Loucy (cell line): ENCODE data around the gene KRTAP10-5.

Experiments used
- H2AFZ ChIP-seq: fragments of 200-600 bp; sonication (generic); 2 replicates; pipeline ENCODE4 v1.6.0; 2016; ENCODE audit warnings: antibody characterized with exemption, mild to moderate bottlenecking, low read length, moderate library complexity
- H3F3A ChIP-seq: fragments of 200-600 bp; 2 replicates; pipeline ENCODE4 v1.6.0; 2016; ENCODE audit warnings: antibody characterized with exemption, low read depth, mild to moderate bottlenecking
- H3K27me3 ChIP-seq: fragments of 200-600 bp; sonication (generic); 2 replicates; pipeline ENCODE4 v1.6.1; 2014; ENCODE audit warnings: low read length, mild to moderate bottlenecking; ENCODE audit not compliant: insufficient read depth, poor library complexity, severe bottlenecking
- H3K36me3 ChIP-seq: fragments of 200-600 bp; sonication (generic); 2 replicates; pipeline ENCODE4 v1.6.1; 2016; ENCODE audit warnings: low read length; ENCODE audit not compliant: insufficient read depth
- H3K4me1 ChIP-seq: fragments of 200-600 bp; sonication (generic); 2 replicates; pipeline ENCODE4 v1.5.1; 2014; ENCODE audit warnings: low read length, mild to moderate bottlenecking; ENCODE audit not compliant: insufficient read depth, poor library complexity, severe bottlenecking
- H3K4me2 ChIP-seq: fragments of 200-600 bp; sonication (generic); 2 replicates; pipeline ENCODE4 v1.6.0; 2014; ENCODE audit warnings: antibody characterized with exemption, low read length, low read depth, mild to moderate bottlenecking; ENCODE audit not compliant: poor library complexity, severe bottlenecking
- H3K4me3 ChIP-seq: fragments of 200-600 bp; sonication (generic); 2 replicates; pipeline ENCODE4 v1.5.1; 2014; ENCODE audit warnings: low read length, mild to moderate bottlenecking, mixed read lengths; ENCODE audit not compliant: poor library complexity, severe bottlenecking
- H3K79me2 ChIP-seq: fragments of 200-600 bp; sonication (generic); 2 replicates; pipeline ENCODE4 v1.6.1; 2014; ENCODE audit warnings: low read length; ENCODE audit not compliant: insufficient read depth
- H3K9ac ChIP-seq: fragments of 200-600 bp; sonication (generic); 2 replicates; pipeline ENCODE4 v1.6.0; 2014; ENCODE audit warnings: mild to moderate bottlenecking, low read depth, low read length, moderate library complexity; ENCODE audit not compliant: poor library complexity, severe bottlenecking
- H3K9me2 ChIP-seq: fragments of 200-600 bp; sonication (generic); replicated peaks from 2 replicates; pipeline ENCODE4 v1.6.1; 2016; ENCODE audit warnings: low read depth, low read length, mixed read lengths
- H3K9me3 ChIP-seq: fragments of 200-600 bp; sonication (generic); 2 replicates; pipeline ENCODE4 v1.6.1; 2014; ENCODE audit warnings: mild to moderate bottlenecking, antibody characterized with exemption, low read length, low read depth; ENCODE audit not compliant: insufficient read depth
- H4K20me1 ChIP-seq: fragments of 200-600 bp; sonication (generic); 2 replicates; pipeline ENCODE4 v1.6.0; 2014; ENCODE audit warnings: antibody characterized with exemption, low read length, mild to moderate bottlenecking; ENCODE audit not compliant: insufficient read depth, poor library complexity, severe bottlenecking
- EZH2phosphoT487 ChIP-seq: fragments of 200-600 bp; IDR thresholded peaks from 2 replicates; pipeline ENCODE4 v1.6.1; 2018; ENCODE audit warnings: antibody characterized with exemption, mild to moderate bottlenecking, moderate library complexity, borderline replicate concordance
- TF ChIP-seq, protein P1 (sequence below): fragments of 200-600 bp; sonication (generic); conservative IDR thresholded peaks from 2 replicates; pipeline ENCODE4 v1.5.1; 2014; ENCODE audit warnings: mild to moderate bottlenecking, antibody characterized with exemption, low read length

KRTAP10-5 gene

DNA sequence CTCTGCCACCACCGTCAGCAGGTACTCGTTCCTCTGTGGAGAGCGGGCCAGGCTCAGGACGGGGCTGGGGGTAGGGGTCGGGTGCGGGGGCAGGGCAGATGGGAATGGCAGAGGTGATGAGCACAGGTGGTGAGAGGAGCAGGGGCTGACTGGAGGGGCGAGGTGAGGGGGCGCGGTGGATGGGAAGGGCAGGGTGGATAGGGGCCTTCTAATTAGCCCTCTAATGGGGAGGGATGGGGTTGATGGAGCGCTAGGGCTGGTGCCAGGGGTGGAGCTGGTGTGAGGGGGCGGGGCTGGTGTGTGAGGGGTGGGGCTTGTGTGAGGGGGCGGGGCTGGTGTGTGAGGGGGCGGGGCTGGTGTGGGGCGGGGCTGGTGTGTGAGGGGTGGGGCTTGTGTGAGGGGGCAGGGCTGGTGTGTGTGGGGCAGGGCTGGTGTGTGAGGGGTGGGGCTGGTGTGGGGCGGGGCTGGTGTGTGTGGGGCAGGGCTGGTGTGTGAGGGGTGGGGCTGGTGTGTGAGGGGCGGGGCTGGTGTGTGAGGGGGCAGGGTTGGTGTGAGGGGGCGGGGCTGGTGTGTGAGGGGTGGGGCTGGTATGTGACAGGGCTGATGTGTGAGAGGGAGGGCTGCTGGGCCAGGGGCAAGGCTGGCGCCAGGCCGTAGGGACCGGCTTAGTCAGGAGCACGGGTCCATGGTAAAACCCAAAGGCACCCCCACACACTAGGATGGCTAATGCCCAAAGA, 46.3 kb downstream of the KRTAP10-5 start:
- Histone ChIP-seq H4K20me1 (no peaks in the 10 kb centered on the region), H2AFZ (no peak overlapping the region), H3K79me2 (no peaks in the 10 kb centered on the region), H3K36me3 (no peaks in the 10 kb centered on the region), H3K9ac (no peak overlapping the region), H3K4me1 (no peaks in the 10 kb centered on the region), H3K9me2 (no peaks in the 10 kb centered on the region), H3K4me2 (no peak overlapping the region), H3K4me3 (no peak overlapping the region), H3K27me3 (no peaks in the 10 kb centered on the region), H3F3A (no peaks in the 10 kb centered on the region), H3K9me3 (no peaks in the 10 kb centered on the region; the same call in 1 of the 2 replicates)
- TF ChIP-seq, protein P1, sequence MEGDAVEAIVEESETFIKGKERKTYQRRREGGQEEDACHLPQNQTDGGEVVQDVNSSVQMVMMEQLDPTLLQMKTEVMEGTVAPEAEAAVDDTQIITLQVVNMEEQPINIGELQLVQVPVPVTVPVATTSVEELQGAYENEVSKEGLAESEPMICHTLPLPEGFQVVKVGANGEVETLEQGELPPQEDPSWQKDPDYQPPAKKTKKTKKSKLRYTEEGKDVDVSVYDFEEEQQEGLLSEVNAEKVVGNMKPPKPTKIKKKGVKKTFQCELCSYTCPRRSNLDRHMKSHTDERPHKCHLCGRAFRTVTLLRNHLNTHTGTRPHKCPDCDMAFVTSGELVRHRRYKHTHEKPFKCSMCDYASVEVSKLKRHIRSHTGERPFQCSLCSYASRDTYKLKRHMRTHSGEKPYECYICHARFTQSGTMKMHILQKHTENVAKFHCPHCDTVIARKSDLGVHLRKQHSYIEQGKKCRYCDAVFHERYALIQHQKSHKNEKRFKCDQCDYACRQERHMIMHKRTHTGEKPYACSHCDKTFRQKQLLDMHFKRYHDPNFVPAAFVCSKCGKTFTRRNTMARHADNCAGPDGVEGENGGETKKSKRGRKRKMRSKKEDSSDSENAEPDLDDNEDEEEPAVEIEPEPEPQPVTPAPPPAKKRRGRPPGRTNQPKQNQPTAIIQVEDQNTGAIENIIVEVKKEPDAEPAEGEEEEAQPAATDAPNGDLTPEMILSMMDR, result no peak
- TF ChIP-seq EZH2phosphoT487, result no peak

DNA sequence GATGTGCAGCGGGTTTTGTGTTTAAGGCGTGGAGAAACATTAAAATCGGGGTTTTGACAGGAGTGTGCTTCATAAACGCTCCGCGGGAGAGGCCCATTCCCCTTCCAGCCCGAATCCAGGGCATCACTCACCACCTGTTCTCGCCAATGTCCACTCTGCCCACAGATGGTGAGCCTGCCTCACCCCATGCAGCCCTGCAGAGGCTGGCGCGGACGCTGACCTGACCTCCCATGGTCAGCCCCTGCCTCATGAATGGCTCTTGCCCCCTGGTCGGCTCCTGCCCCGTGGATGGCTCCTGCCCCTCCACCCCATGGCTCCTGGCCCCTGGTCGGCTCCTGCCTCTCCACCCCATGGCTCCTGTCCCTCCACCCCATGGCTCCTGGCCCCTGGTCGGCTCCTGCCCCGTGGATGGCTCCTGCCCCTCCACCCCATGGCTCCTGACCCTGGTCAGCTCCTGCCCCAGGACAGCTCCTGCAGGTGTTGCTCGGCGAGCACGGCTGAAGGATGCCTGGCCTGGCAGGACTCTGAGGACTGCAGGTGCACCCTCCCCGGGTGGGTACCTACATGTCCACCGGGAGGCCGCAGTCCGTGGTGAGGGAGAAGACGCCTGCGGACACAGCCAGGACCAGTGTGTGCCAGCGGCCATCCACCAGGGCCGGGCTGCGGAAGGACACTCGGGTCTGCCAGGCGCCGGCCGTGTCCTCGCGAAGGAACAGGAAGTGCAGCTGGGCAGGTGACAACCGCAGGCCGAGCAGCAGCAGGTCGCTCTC, 47.1 kb downstream of the KRTAP10-5 start:
- H3K27me3 ChIP-seq, result no peaks in the 10 kb centered on the region
- no peak overlapping the region for H3K9ac ChIP-seq
- no peaks in the 10 kb centered on the region; the same call in 1 of the 2 replicates for H3K9me3 ChIP-seq
- no peak overlapping the region for H2AFZ ChIP-seq
- no peak overlapping the region for H3K4me2 ChIP-seq
- no peaks in the 10 kb centered on the region for H3K36me3 ChIP-seq
- no peaks in the 10 kb centered on the region for H3K79me2 ChIP-seq
- H3K9me2 ChIP-seq, result no peaks in the 10 kb centered on the region
- no peak overlapping the region for H3K4me3 ChIP-seq
- H4K20me1 ChIP-seq, result no peaks in the 10 kb centered on the region
- H3F3A ChIP-seq, result no peaks in the 10 kb centered on the region
- no peak for TF ChIP-seq EZH2phosphoT487
- TF ChIP-seq, protein P1, result no peak
- no peaks in the 10 kb centered on the region for H3K4me1 ChIP-seq

DNA sequence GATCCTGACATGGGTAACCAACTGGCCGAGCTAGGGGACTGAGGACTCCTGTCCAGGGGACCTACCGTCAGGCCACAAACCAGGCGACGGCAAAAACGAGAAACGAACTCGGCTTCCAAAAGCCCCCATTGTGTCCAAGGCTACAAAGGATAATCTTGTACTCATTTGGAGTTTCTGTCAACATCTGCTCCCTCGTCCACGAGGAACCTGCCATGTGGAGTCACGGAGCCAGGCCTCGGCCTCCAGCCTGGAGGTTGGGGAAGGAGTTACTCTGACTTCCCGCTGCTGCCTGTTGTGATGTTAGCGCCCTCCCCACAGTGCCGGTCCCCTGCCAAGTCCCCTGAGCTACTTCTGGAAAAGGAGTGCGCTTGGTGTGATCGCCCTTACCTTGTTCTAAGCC, 47.7 kb downstream of the KRTAP10-5 start:
- Histone ChIP-seq H3K4me2 (no peak overlapping the region), H3K36me3 (no peaks in the 10 kb centered on the region), H3K4me3 (no peak overlapping the region), H4K20me1 (no peaks in the 10 kb centered on the region), H3K9ac (no peak overlapping the region), H2AFZ (no peak overlapping the region), H3K9me2 (no peaks in the 10 kb centered on the region), H3F3A (no peaks in the 10 kb centered on the region), H3K27me3 (no peaks in the 10 kb centered on the region), H3K9me3 (no peaks in the 10 kb centered on the region; the same call in 1 of the 2 replicates), H3K4me1 (no peaks in the 10 kb centered on the region), H3K79me2 (no peaks in the 10 kb centered on the region)
- TF ChIP-seq, protein P1, result no peak
- no peak for TF ChIP-seq EZH2phosphoT487
